HG03432 (cell line): Measurements from ENCODE around the gene NKTR.

ENCODE experiments used
- ATAC-seq: cut with Tn5 transposase; IDR thresholded peaks from one replicate; pipeline ENCODE4 v1.9.1; 2021; ENCODE audit warnings: mild to moderate bottlenecking, moderate library complexity; ENCODE audit not compliant: unreplicated experiment

The NKTR gene

DNA sequence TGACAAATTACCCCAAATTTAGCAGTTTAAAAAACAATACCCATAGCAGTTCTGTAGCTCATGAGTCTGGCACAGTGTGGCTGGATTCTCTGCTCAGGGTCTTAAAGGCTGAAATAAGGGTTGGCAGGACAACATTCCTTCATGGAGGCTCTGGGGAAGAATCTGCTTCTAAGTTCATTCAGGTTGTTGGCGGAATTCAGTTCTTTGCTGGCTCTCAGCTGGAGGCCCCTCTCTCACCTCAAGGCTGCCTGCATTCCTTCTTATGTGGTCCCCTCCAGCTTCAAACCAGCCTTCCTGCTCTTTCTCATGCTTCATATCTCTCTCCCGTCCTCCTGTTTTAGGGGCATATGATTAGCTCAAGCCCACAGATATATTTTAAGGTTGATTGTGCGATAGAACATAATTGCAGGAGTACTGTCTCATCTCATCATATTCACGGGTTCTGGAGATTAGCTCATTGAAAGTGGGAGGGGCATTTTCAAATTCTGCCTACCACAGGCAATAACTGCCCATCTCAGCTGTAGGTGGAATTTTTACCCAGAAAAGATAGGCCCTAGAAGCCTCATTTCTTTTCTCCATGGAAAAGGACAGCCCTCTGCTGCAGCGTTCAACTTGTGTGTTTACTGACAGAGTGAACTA, 47.5 kb downstream of the NKTR start:
- ATAC-seq: no peak

DNA sequence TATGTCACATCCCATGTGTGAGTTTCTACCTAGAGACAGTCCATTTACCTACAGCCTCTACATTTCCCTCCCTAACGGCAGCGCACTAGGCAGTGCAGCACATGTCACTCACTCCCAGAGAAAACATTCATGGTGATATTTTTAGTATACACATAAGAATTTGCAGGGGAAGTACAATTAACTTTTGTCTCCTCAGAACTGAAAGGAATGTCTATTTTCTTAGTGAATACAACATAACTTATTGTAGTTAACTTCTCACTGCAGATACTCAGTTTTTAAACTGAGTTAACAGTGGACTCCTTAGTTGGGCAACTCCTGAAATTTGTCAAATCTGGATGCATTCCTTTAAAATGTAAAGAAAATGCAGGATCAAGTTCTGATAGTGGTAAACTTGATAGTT, 48.5 kb downstream of the NKTR start:
- no peak for ATAC-seq

DNA sequence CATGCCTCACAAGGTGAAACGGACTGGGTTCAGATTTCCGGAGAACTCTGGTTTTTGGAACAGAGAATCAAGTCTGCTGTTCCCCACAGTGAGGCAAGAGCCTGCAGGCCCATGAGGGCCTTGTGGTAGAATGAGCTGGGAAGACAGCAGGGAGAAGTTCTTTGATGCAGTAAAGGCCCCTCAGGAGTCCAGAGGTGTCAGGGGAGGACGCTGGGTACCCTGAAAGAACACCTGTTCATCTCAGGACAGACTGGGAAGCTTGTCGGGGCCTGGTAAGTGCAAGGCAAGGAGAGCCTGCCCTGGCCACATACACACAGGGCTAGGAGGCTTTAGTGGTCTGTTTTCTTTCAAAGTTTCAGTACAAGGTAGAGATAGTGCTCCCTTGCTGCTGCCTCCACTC, 49.3 kb downstream of the NKTR start:
- no peak for ATAC-seq

DNA sequence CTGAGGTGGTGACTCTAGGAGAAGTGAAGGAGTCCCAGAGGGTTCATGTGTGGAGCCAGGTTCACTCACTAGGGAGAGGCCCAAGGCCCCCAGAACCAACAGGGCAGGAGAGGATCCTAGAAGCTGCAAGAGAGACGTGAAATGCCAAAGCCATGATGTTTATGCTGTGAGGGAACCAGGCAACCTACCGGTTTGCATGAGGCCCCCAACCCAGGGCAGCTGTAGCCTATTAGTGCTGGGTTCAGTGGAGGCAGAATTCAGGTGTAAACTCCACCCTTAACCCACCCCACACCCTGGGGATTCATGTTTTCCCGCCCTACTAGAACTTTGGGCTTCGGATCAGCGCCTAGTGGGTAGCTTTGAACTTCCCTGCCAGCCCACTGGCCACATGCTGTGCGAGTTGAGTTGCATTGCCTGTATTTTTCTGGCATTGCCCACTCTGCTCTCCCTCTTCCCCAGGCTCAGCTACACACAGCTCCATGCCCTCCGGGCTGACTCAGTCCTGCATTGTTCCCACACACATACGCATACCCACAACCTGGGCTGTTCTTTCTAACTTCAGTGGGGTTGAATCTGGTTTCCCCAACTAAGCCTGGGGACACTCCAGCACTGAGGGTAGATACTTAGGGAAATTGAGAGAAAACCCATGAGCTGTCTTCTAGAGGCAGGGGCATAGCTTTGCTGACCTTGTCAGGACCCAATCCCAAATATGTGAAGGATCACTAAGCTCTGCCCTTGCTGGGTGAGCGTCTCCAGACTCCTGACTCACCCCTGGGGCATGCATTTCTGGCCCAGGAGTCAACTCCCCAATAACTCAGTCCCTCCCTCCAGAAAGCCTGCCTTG, 51.0 kb downstream of the NKTR start:
- no peak for ATAC-seq

DNA sequence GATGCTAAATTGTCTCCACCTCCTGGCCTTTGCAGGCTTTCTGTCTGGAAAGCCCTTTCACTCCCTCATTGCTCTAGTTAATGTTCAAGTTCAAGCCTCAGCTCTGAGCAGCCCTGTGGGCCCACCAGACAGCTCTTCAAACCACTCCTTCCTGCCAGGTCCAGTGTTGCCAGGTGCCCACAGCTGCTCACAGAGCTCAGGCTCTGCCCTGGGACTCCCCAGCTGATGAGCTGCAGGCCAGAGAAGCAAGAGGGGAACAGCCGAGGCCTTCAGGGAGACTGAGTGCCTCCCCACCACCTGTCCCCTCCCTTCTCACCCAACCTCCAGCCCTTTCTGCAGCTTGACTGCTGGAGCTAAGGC, 51.7 kb downstream of the NKTR start:
- ATAC-seq: peak; percentile 29

DNA sequence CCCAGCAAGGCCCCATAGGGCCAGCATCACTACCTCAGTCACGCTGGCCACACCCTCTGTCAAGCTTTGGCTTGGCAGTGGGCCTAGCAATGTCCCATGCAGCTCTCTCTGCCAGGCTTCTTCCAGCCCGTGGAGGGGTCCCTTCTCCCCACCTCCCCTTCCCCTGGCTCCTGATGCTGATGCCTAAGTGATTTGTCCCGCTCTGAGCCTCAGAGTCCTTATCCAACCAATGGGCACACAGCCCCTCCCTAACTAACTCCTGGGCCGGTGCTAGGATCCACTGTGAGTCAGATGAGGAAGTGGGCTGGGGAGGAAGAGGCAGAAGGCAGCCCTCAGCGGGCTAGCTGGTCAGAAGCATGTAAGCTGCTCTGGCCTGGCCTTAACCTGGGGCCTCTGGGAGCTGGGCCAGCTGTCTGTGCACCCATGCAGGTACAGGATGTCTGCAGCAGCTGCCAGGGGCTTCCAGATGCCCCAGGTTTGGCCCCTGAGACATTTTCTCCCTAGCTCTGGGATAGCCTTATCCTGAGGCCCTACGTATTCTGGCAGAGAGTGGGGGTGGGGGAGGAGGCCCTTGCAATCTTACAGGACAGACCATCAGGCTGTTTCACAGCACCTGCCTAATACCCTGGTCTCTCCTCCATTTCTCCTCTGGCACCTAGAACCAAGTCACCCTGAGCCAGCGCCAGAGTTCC, 52.3 kb downstream of the NKTR start:
- peak; percentile 78 for ATAC-seq

DNA sequence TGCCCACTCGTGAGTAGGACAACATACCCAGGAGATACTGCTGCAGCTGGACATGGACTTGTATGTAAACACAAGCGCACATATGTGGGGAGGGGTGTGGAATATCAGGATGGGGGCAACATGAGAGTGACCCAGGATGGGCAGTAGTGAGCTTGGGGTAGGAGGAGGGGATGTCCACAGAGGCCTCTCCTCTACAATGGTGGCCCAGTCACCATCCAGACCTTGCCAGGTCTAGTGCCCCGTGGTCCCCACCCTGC, 52.7 kb downstream of the NKTR start:
- no peak for ATAC-seq

DNA sequence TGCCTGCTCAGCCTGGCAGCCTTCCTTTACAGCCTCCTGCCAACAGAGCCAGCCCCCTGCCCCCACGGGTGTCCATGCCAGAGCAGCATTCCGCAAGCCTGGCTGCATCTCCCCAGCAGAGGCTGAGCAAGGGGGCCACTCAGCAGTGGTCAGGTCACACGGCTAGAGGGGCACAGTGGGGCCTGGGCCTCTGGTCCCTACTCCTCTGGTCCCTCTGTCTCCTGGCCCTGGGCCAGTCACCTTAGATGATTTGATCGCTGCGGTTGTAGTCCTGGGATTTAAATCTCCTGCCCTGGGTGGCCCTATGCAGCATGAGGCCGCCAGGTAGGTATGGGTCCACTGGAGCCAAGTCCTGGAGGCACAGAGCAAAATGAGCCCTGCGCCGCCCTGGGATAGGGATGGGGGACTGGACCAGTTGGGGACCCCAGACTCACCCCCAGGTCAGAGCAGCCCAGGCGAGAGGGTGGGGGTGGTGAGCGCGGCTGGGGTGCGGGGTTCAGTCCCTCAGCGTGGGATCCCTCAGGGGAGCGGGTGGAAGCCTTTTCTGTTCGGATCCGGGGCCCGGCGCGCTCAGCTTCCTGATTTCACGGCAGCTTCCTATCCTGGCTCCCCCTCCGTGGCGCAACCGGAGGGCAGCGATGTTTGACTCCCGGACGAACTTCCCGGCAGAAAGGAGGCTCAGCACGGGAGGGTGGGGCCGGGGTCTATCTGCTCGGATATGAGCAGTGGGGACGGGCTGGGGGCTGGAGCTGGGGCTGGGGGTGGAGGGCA, 53.3 kb downstream of the NKTR start, which contains the start of gene ZBTB47:
Gene ZBTB47, plus strand, starts transcription at position 138 of the 771 bp plus-strand sequence. CDS start 4,659 bp downstream, outside the sequence.
- no peak for ATAC-seq

DNA sequence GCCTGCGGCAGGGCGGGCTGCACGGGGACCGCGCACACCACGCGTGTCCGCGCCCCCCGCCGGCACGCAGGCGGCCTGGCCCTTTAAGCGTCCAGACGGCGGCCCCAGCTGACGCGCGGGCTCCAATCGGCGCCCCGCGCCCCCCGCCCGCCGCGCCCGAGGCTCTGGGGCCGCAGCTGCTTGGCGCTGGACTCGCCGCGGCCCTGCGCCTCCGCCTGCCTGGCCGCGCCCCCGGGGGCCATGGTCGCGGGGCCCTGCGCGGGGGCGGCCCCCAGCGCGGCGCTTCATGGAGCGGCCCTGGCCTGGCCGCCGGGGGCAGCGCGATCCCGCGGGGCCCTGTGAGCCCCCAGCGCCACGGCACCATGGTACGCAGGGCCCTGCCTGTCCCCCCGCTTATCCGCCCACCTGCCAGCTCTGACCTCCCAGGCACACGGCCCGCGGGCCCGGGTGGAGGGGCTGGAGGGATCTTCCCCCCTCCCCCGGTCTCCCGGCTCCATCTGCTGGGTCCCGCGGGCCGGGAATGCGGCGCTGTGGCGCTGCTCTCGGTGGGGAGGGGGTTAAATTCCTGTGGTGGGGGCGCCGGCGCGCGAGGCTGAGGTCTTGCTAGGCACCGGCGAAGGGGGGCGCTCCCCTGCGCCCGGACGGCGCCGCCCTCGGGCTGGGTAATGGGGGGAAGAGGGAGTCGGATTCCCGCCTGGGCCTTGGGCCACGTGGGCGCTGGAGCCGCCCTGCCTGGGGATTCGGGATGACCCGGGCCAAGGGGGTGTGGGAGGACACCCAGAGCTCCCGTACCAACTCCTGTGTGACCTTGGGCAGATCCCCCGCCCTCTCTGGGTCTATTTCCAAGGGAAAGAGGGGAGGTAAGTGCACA, 54.1 kb downstream of the NKTR start:
- peak; percentile 26 for ATAC-seq

DNA sequence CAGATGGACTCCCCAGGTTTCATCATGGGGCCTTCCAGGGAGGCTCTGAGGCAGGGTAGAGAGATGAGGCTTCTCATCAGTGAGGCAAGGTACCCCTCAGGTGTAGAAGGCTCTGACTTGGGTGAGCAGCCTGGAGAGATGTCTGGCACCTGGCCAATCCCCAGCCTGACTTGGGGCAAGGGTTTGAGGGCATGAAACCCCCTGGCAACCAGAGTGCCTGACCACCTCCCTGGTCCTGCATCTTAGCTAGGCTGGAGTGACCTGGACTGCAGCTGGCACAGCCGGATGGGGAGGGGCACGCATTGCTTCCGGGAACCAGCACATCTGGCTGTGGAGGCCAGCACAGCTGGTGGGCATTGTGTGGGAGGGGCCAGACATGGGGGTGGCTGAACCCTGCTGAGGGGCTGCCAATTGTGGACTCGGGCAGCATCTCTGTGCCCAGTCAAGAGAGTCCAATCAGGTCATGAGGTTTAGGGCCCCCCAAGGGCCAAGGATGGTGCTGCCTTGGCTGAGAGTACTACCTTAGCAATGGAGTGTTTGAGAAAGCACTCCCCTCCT, 54.9 kb downstream of the NKTR start:
- ATAC-seq: no peak

DNA sequence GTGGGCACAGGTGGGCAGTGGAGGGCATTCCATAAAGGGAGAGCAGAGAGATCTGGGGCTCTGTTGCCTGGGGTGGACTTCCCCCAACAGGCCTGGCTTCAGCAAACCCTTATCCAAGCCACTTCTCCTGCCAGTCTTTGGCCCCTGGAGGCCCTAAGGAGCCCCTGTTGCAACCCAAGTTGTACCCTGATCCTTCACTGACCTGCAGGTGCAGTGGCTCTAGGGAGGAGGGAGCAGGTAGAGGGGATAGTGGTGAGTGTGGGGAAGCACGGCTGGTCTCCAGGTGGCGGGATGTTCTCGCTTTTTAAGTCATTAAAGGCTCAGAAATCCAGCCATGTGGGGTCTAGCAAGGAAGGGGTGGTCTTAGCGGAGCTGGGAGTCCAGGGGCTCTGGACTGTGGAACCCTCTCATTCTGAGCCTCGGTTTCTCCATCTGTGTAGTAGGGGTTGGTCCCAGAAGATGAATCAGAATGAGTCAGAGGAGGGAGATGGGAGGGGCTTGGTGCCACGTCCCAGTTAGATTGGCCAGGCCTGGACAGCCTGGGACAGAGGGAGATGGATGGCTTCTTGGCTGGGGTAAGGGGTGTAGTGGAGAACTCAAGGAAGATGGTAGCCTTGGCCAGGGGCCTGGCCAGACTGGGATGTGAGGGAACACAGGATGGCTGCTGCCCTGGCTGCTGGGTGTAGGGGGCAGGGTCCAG, 55.6 kb downstream of the NKTR start:
- ATAC-seq: no peak

DNA sequence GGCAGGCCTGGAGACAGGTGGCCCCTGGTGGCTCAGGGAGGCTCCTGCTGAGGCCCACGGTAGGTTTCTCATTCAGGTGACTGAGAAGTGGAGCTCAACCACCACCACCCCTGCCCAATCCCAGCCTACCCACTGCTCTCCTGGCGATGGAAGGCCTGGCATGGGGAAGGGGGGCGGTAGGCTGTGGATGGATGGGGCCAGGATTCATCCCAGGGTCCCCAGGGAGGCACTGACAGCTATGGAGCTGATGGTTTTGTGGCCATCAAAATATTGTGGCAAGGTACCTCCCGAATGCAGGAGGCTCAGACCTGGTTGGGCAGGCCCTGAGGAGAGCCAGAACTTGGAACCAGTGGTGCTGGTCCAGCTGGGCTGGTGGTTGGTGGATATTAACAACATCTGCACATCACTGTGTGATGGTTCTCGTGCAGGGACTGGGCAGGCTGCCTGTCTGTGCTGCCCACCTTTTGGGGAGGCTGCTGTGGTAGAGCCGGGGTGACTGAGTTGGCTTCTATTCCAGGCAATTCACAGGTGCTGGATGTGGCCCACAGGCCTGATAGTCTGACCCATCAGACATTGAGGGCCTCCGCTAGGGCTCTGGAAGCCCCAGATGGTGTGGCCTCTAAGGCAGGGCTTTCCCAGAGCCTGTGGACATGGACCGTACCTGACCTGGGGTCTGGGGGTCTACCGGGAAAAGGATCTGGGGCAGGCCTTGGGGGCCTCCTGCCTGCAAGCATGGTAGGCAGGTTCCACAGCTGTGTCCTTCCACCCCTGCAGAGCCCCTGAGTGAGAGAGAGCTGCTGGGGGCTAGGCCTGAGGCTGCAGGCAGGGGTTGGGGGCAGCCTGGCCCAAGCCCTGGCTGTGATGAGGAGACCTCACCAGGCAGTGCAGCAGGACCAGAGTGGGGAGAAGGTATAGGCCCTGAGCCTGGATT, 56.5 kb downstream of the NKTR start:
- ATAC-seq: no peak

DNA sequence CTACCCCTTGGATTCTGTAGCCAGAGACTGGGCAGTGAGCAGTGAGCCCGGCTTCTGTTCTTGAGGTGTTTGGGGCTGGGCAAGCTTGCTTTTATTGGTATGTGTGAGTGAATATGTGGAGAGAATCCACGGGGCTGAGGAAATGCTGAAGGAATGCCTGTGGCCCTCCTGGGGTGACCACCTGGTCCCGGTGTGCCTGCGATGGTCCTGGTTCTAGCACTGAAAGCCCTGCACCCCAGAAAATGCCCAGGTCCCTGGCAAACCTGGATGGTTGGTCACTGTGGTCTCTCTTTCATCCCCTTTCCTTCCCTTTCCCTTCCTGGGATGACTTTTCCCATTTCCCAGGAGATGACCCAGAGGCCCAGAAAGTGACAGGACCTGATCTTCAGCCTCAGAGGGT, 57.2 kb downstream of the NKTR start:
- ATAC-seq: no peak

DNA sequence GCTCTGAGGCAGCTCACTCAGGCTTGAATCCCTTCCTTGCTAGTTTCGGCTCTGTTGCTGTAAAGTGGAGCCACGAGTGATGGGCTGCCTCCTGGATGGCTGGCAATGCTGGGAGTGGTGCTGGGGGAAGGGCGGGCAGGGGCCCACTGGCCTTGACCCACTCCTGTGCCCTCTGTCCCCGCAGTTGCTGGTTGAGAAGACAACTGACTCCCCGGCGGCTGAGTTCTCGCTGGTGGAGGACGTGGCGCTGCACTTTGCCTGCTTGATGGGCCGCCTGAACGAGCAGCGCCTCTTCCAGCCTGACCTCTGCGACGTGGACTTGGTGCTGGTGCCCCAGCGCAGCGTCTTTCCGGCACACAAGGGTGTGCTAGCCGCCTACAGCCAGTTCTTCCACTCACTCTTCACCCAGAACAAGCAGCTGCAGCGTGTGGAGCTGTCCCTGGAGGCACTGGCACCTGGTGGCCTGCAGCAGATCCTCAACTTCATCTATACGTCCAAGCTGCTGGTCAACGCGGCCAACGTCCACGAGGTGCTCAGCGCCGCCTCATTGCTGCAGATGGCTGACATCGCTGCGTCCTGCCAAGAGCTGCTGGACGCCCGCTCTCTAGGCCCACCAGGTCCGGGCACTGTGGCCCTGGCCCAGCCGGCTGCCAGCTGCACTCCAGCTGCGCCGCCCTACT, 57.7 kb downstream of the NKTR start:
- no peak for ATAC-seq

DNA sequence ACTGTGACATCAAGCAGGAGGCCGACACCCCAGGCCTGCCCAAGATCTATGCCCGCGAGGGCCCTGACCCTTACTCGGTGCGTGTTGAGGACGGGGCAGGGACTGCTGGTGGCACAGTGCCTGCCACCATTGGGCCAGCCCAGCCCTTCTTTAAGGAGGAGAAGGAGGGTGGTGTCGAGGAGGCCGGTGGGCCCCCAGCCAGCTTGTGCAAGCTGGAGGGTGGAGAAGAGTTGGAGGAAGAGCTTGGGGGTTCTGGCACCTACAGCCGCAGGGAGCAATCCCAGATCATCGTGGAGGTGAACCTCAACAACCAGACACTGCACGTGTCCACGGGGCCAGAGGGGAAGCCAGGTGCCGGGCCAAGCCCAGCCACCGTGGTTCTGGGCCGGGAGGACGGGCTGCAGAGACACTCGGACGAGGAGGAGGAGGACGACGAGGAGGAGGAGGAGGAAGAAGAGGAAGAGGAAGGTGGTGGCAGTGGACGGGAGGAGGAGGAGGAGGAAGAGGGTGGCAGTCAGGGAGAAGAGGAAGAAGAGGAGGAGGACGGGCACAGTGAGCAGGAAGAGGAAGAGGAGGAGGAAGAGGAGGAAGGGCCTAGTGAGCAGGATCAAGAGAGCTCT, 58.4 kb downstream of the NKTR start:
- no peak for ATAC-seq

DNA sequence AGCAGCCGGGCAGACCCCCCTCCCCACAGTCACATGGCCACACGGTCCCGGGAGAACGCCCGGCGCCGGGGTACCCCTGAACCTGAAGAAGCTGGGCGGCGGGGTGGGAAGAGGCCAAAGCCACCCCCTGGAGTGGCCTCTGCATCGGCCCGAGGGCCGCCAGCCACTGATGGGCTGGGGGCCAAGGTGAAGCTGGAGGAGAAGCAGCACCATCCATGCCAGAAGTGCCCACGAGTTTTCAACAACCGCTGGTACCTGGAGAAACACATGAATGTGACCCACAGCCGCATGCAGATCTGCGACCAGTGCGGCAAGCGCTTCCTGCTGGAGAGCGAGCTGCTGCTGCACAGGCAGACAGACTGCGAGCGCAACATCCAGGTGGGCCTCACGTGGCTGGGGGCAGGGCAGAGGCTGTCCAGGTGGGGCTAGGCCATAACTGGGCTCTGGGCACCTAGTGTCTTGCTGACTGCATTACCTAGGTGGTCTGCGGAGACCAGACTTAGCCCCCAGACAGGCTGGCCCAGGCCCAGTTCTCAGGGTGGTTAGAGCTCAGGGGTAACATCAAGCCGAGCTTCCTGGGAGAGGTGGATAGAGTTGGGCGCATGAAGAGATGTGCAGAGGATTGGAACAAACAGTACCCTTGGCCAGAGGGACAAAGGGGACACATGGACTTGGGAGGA, 59.1 kb downstream of the NKTR start:
- no peak for ATAC-seq

DNA sequence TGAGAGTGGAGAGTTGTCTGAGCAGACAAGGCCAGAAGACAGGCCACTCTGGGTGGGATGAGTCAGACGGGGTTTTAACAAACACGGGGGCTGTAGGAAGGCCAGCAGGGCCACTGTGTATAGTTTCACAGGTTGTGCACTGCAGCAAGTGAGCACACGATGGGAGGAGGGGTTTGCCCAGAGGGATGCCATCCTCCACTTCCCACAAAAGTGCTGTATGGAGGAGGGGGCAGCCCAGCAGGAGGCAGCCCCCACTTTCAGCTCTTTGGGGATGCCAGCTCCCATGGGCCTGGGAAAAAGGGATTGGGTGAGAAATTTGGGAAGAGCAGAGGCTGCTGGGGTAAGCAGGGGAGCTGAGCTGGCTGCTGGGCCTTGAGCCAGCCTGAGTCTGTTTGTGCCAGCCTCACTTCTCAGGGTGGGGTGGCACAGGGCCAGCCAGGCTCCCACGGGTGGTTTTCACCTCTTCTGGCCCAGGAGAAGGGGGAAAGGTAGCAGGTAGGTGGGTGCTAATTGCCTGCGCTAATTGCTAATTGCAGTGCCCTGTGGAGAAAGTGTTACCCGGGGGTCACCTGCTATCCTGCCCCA, 59.7 kb downstream of the NKTR start:
- no peak for ATAC-seq
